ENCODE data around the gene MACROH2A2.

DNA sequence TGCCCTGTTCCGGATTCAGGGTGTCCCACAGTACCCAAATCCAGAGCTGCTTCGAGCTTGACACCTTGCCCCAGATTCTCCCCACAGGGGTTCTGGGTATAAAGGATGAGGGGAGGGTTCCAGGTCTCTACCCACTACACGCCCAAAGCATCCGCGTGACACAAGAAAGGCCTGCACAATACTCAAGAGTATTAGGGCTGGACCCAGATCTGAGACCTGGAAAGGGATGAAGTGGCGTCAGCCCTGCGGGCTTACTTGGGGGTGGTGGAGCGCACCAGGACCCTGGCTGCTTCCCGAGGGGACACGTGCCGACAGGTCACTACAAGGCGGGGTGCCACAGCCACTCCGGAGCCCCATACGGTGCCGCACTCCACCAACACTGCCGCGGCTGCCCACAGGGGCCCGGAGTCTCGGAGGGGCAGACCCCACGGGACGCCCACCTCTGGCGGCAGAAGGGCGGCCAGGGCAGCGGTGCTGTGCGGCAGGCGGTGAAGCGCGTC is 92.6 kb downstream of the MACROH2A2 start:
- TF ChIP-seq, protein P1, sequence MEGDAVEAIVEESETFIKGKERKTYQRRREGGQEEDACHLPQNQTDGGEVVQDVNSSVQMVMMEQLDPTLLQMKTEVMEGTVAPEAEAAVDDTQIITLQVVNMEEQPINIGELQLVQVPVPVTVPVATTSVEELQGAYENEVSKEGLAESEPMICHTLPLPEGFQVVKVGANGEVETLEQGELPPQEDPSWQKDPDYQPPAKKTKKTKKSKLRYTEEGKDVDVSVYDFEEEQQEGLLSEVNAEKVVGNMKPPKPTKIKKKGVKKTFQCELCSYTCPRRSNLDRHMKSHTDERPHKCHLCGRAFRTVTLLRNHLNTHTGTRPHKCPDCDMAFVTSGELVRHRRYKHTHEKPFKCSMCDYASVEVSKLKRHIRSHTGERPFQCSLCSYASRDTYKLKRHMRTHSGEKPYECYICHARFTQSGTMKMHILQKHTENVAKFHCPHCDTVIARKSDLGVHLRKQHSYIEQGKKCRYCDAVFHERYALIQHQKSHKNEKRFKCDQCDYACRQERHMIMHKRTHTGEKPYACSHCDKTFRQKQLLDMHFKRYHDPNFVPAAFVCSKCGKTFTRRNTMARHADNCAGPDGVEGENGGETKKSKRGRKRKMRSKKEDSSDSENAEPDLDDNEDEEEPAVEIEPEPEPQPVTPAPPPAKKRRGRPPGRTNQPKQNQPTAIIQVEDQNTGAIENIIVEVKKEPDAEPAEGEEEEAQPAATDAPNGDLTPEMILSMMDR (IDR thresholded peaks at IDR 0.05; ENCODE audit: control extremely low read depth in 1 of 3, insufficient read depth in 1 of 3, low read depth in 1 of 3, low read length in 3 of 3): no peak
- no peak for TF ChIP-seq HDAC2 (IDR thresholded peaks at IDR 0.05; ENCODE audit: borderline replicate concordance in 1 of 2, low read depth in 2 of 2, low read length in 2 of 2)
- no peak for TF ChIP-seq JUND (IDR thresholded peaks at IDR 0.05; ENCODE audit: low read length)
- no peak for TF ChIP-seq GABPA (IDR thresholded peaks at IDR 0.05; ENCODE audit: borderline replicate concordance, insufficient read depth, low read length)
- TF ChIP-seq EZH2 (IDR thresholded peaks at IDR 0.05; ENCODE audit: low read depth, low read length, severe bottlenecking): no peak
- TF ChIP-seq POLR2AphosphoS5 (IDR thresholded peaks at IDR 0.05; ENCODE audit: low read depth, low read length): no peak
- TF ChIP-seq, protein P2, sequence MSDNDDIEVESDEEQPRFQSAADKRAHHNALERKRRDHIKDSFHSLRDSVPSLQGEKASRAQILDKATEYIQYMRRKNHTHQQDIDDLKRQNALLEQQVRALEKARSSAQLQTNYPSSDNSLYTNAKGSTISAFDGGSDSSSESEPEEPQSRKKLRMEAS (IDR thresholded peaks at IDR 0.05): no peak
- TF ChIP-seq POLR2A (IDR thresholded peaks at IDR 0.05; ENCODE audit: control extremely low read depth in 1 of 2, low read depth in 2 of 2, low read length in 2 of 2): no peak
- TF ChIP-seq JUN (IDR thresholded peaks at IDR 0.05; ENCODE audit: low read depth, low read length): no peak
- TF ChIP-seq, protein P3, sequence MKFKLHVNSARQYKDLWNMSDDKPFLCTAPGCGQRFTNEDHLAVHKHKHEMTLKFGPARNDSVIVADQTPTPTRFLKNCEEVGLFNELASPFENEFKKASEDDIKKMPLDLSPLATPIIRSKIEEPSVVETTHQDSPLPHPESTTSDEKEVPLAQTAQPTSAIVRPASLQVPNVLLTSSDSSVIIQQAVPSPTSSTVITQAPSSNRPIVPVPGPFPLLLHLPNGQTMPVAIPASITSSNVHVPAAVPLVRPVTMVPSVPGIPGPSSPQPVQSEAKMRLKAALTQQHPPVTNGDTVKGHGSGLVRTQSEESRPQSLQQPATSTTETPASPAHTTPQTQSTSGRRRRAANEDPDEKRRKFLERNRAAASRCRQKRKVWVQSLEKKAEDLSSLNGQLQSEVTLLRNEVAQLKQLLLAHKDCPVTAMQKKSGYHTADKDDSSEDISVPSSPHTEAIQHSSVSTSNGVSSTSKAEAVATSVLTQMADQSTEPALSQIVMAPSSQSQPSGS (IDR thresholded peaks at IDR 0.05; ENCODE audit: low read length): no peak
- no peak for TF ChIP-seq NRF1 (IDR thresholded peaks at IDR 0.05; ENCODE audit: low read depth, low read length)
- no peak for TF ChIP-seq SAP30 (IDR thresholded peaks at IDR 0.05; ENCODE audit: insufficient read depth, insufficient replicate concordance, low read length)
- no peak for TF ChIP-seq CHD2 (IDR thresholded peaks at IDR 0.05; ENCODE audit: low read length)
